ENCODE data around the gene MXD4.

GRCh38 chr4:2254665-2255500 lies 7.0 kb downstream of the MXD4 start:
- TF ChIP-seq CTCF (IDR thresholded peaks at IDR 0.05) (no peak), POLR2A (IDR thresholded peaks at IDR 0.05) (no peak)
